C1 segment of cervical spinal cord (tissue), 14 donors: ENCODE measurements around the gene GAGE1.
"Not testable (repeated sequence)": the region's sequence is repeated elsewhere in the genome, so short reads cannot be mapped to it uniquely, and the experiment has no call there.

Source experiments
- DNase-seq, 14 donors: peaks; one replicate each; lab custom pipeline; 2025; lab: John Stamatoyannopoulos, UW

The GAGE1 gene

GRCh38 chrX:49598720-49599119 lies at the start of gene GAGE1:
Gene GAGE1 (plus strand): TSS chrX:49599020. CDS start chrX:49600175, 1,155 bp downstream.
- not testable (repeated sequence) for DNase-seq

- not testable (repeated sequence) for DNase-seq
Measured at GRCh38 chrX:49550989-49551388, 47.8 kb upstream of the GAGE1 start, which contains the start of gene GAGE12E. Gene GAGE12E (plus strand): TSS chrX:49551289. CDS start chrX:49552444, 1,155 bp downstream.

- not testable (repeated sequence) for DNase-seq
Measured at GRCh38 chrX:49560542-49560941, 38.3 kb upstream of the GAGE1 start, which contains the start of gene GAGE12F. Gene GAGE12F (plus strand): TSS chrX:49560842. CDS start chrX:49561997, 1,155 bp downstream.

- DNase-seq, result not testable (repeated sequence)
Measured at GRCh38 chrX:49568728-49569127, 30.1 kb upstream of the GAGE1 start.

- not testable (repeated sequence) for DNase-seq
Measured at GRCh38 chrX:49569152-49569551, 29.7 kb upstream of the GAGE1 start.

GRCh38 chrX:49570100-49570499 lies 28.7 kb upstream of the GAGE1 start, which contains the start of gene GAGE12G:
Gene GAGE12G (plus strand): TSS chrX:49570400. CDS start chrX:49571555, 1,155 bp downstream.
- DNase-seq, result not testable (repeated sequence)

- DNase-seq, result not testable (repeated sequence)
Measured at GRCh38 chrX:49579649-49580048, 19.2 kb upstream of the GAGE1 start, which contains the start of gene GAGE12H. Gene GAGE12H (plus strand): TSS chrX:49579949. CDS start chrX:49581104, 1,155 bp downstream.

GRCh38 chrX:49589196-49589595 lies 9.6 kb upstream of the GAGE1 start, which contains the start of gene GAGE2A:
Gene GAGE2A (plus strand): TSS chrX:49589496. CDS start chrX:49590651, 1,155 bp downstream.
- not testable (repeated sequence) for DNase-seq

- DNase-seq, result not testable (repeated sequence)
Measured at GRCh38 chrX:49589769-49590478, 8.9 kb upstream of the GAGE1 start.

GRCh38 chrX:49590488-49590887 lies 8.3 kb upstream of the GAGE1 start:
- not testable (repeated sequence) for DNase-seq

GRCh38 chrX:49610718-49611310 lies 12.0 kb downstream of the GAGE1 start:
- no peak for DNase-seq

- DNase-seq, result no peak
Measured at GRCh38 chrX:49618574-49618973, 19.8 kb downstream of the GAGE1 start.

GRCh38 chrX:49627086-49627777 lies 28.4 kb downstream of the GAGE1 start:
- DNase-seq, result peak in 2 of 14 donors; percentile 2 to 5

GRCh38 chrX:49644991-49645637 lies 46.3 kb downstream of the GAGE1 start:
- DNase-seq, result no peak

GRCh38 chrX:49656533-49656932 lies 57.7 kb downstream of the GAGE1 start:
- DNase-seq, result no peak
